IPS-20b (cell line): Measurements from ENCODE around the gene BSPRY.

Experiments used
- H3K27ac ChIP-seq: one replicate; pipeline ENCODE4 v1.5.1; 2013; ENCODE audit warnings: low read length
- H3K27me3 ChIP-seq: 2 replicates; pipeline ENCODE4 v1.6.1; 2013; ENCODE audit warnings: mild to moderate bottlenecking, low read length, inconsistent platforms; ENCODE audit not compliant: insufficient read depth
- H3K36me3 ChIP-seq: 2 replicates; pipeline ENCODE4 v1.6.1; 2013; ENCODE audit warnings: low read depth, mild to moderate bottlenecking, inconsistent platforms, low read length, moderate library complexity; ENCODE audit not compliant: insufficient read depth
- H3K4me1 ChIP-seq: 2 replicates; pipeline ENCODE4 v1.6.1; 2013; ENCODE audit warnings: mild to moderate bottlenecking, control low read depth, inconsistent platforms, low read length, moderate library complexity; ENCODE audit not compliant: insufficient read depth
- H3K4me3 ChIP-seq: 2 replicates; pipeline ENCODE4 v1.5.1; 2013; ENCODE audit warnings: mild to moderate bottlenecking, low read length, inconsistent platforms
- H3K9ac ChIP-seq: 2 replicates; pipeline ENCODE4 v1.6.1; 2013; ENCODE audit warnings: low read depth, mild to moderate bottlenecking, inconsistent platforms, low read length, moderate library complexity
- H3K9me3 ChIP-seq: 2 replicates; pipeline ENCODE4 v1.6.1; 2013; ENCODE audit warnings: mild to moderate bottlenecking, low read depth, low read length, inconsistent platforms; ENCODE audit not compliant: insufficient read depth

The BSPRY gene

GRCh38 chr9:113349445-113350094 is at the start of gene BSPRY:
TSS of gene BSPRY (plus strand) at chr9:113349541. CDS start at chr9:113349580, 39 bp downstream.
- no peaks in the 10 kb centered on the region for H3K36me3 ChIP-seq
- peaks cover 49% of the 10 kb centered on the region for H3K27me3 ChIP-seq
- H3K9ac ChIP-seq: no peak within 1 kb of the TSS
- H3K9me3 ChIP-seq: no peaks in the 10 kb centered on the region
- no peak within 1 kb of the TSS for H3K27ac ChIP-seq
- peak within 1 kb of the TSS; percentile 59 for H3K4me3 ChIP-seq
- H3K4me1 ChIP-seq: peaks cover 8% of the 10 kb centered on the region; the same call in 1 of the 2 replicates

GRCh38 chr9:113299800-113300292 is 49.5 kb upstream of the BSPRY start:
- Histone ChIP-seq H3K27ac (no peak overlapping the region), H3K4me1 (no peaks in the 10 kb centered on the region), H3K36me3 (no peaks in the 10 kb centered on the region), H3K4me3 (no peak overlapping the region), H3K9me3 (no peaks in the 10 kb centered on the region), H3K27me3 (no peaks in the 10 kb centered on the region), H3K9ac (no peak overlapping the region)

- no peaks in the 10 kb centered on the region for H3K36me3 ChIP-seq
- no peaks in the 10 kb centered on the region for H3K4me1 ChIP-seq
- no peak overlapping the region for H3K4me3 ChIP-seq
- no peak overlapping the region for H3K27ac ChIP-seq
- no peak overlapping the region for H3K9ac ChIP-seq
- no peaks in the 10 kb centered on the region for H3K9me3 ChIP-seq
- no peaks in the 10 kb centered on the region for H3K27me3 ChIP-seq
These were observed 47.8 kb upstream of the BSPRY start for GRCh38 chr9:113301548-113301947.

DNA sequence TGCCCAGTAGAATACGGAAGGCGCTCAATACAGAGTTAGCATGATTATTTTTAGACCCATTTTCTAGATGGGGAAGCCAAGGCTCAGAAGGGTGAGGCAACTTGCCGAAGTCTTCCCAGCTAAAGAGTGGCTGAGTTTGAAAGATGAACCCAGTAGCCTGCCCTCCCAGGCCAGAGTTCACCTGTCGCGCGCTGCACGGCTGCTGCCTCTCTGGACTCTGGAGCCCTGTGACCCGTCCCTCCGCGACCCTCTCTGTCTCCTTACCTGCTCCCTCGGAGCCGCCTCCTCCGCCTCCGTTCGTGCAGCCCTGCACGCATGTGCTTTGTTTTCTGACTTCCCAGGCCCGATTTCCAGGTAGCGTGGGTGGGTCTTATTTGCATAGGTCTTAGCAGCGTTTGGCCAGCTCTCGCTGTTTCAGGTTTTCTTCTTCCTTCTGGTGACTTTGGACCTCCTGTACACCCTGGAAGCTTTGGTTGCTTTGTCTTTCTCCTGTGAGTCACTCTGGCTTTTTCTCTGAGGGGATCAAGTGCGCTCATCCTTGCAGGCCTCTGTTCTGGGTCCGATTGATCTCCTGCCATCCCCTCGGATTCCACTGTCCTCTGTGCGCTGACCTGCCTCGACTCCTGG is 46.4 kb upstream of the BSPRY start, which contains the start of gene RNF183:
TSS of gene RNF183 (minus strand) at position 585 of the 627 bp plus-strand sequence. CDS start 5,192 bp downstream, outside the sequence.
- no peak within 1 kb of the TSS for H3K27ac ChIP-seq

GRCh38 chr9:113306566-113306965 is 42.8 kb upstream of the BSPRY start:
- H3K27me3 ChIP-seq: no peaks in the 10 kb centered on the region
- H3K36me3 ChIP-seq: no peaks in the 10 kb centered on the region
- H3K27ac ChIP-seq: no peak overlapping the region
- no peaks in the 10 kb centered on the region for H3K9me3 ChIP-seq
- H3K4me1 ChIP-seq: no peaks in the 10 kb centered on the region
- no peak overlapping the region for H3K4me3 ChIP-seq
- no peak overlapping the region for H3K9ac ChIP-seq

More for the DNA sequence above, 46.4 kb upstream of the BSPRY start, which contains the start of gene RNF183:
- no peaks in the 10 kb centered on the region for H3K27me3 ChIP-seq
- H3K9me3 ChIP-seq: no peaks in the 10 kb centered on the region
- H3K4me3 ChIP-seq: no peak within 1 kb of the TSS
- no peaks in the 10 kb centered on the region for H3K36me3 ChIP-seq
- H3K4me1 ChIP-seq: no peaks in the 10 kb centered on the region
- H3K9ac ChIP-seq: no peak within 1 kb of the TSS

GRCh38 chr9:113307396-113307975 is 41.9 kb upstream of the BSPRY start:
- H3K4me1 ChIP-seq: no peaks in the 10 kb centered on the region
- no peak overlapping the region for H3K27ac ChIP-seq

GRCh38 chr9:113309204-113309813 is 40.0 kb upstream of the BSPRY start:
- Histone ChIP-seq H3K9me3 (no peaks in the 10 kb centered on the region), H3K27me3 (no peaks in the 10 kb centered on the region), H3K27ac (no peak overlapping the region), H3K4me3 (no peak overlapping the region), H3K4me1 (no peaks in the 10 kb centered on the region), H3K9ac (no peak overlapping the region), H3K36me3 (no peaks in the 10 kb centered on the region)

More at GRCh38 chr9:113307396-113307975, 41.9 kb upstream of the BSPRY start:
- no peaks in the 10 kb centered on the region for H3K9me3 ChIP-seq
- H3K27me3 ChIP-seq: no peaks in the 10 kb centered on the region
- no peaks in the 10 kb centered on the region for H3K36me3 ChIP-seq
- H3K9ac ChIP-seq: no peak overlapping the region
- H3K4me3 ChIP-seq: no peak overlapping the region

- Histone ChIP-seq H3K9ac (no peak overlapping the region), H3K9me3 (no peaks in the 10 kb centered on the region), H3K27me3 (no peaks in the 10 kb centered on the region), H3K36me3 (no peaks in the 10 kb centered on the region), H3K27ac (no peak overlapping the region), H3K4me3 (no peak overlapping the region), H3K4me1 (no peaks in the 10 kb centered on the region)
These were observed 38.8 kb upstream of the BSPRY start for GRCh38 chr9:113310538-113310937.

DNA sequence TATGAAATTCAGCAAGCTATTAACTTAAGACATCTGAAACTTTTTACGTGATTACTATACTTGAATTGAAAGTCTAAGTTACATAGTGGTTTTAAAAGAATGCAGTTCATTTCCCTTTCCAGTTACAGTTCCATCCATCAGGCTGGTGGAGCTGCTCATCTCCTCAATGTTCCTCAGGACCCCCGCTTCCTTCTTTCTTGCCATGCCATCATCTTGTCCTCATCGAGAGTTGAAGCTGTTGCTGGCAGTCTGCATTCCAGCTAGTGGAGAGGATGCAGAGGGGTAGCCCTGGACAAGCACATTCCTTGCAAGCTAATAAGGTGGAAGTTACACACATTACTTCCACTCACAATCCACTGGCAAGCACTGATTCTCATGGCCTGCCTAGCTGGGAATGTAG is 37.4 kb upstream of the BSPRY start:
- H3K27me3 ChIP-seq: no peaks in the 10 kb centered on the region
- H3K4me3 ChIP-seq: no peak overlapping the region
- no peaks in the 10 kb centered on the region for H3K4me1 ChIP-seq
- no peaks in the 10 kb centered on the region for H3K9me3 ChIP-seq
- H3K27ac ChIP-seq: no peak overlapping the region
- no peaks in the 10 kb centered on the region for H3K36me3 ChIP-seq
- H3K9ac ChIP-seq: no peak overlapping the region

DNA sequence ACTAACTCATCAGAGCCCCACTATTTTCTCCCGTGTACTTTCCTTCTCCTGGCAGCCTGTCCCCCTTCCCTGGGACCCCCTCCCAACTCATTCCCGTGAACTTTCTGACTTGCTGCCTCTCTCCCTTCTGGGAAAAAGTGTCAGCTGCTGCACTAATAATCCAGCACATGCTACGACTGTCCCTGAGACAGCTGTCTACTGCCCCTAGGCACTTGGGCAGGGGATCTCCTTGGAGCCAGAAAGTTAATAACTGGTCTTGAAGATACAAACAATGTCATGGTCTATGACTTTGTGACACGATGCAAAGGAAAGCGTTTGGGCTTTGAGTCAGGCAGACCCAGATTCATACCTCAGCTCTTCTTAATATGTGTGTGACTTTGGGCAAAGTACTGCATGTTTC is 36.1 kb upstream of the BSPRY start:
- Histone ChIP-seq H3K9me3 (no peaks in the 10 kb centered on the region), H3K36me3 (no peaks in the 10 kb centered on the region), H3K9ac (no peak overlapping the region), H3K27ac (no peak overlapping the region), H3K4me1 (no peaks in the 10 kb centered on the region), H3K27me3 (no peaks in the 10 kb centered on the region), H3K4me3 (no peak overlapping the region)

- H3K4me1 ChIP-seq: no peaks in the 10 kb centered on the region
- no peak overlapping the region for H3K4me3 ChIP-seq
- H3K27ac ChIP-seq: no peak overlapping the region
- no peaks in the 10 kb centered on the region; the same call in 1 of the 2 replicates for H3K27me3 ChIP-seq
- no peaks in the 10 kb centered on the region for H3K36me3 ChIP-seq
- H3K9me3 ChIP-seq: no peaks in the 10 kb centered on the region
- H3K9ac ChIP-seq: no peak overlapping the region
These were observed 34.1 kb upstream of the BSPRY start for GRCh38 chr9:113315231-113315630.
